ENCODE data around the gene NPHS1. TPM values are rescaled to one million over a fixed set of nuclear protein-coding genes. Genes with fewer than 3 reads are reported as not detected.

Gene NPHS1
- polyA plus RNA-seq, 3 donors, result not detected

DNA sequence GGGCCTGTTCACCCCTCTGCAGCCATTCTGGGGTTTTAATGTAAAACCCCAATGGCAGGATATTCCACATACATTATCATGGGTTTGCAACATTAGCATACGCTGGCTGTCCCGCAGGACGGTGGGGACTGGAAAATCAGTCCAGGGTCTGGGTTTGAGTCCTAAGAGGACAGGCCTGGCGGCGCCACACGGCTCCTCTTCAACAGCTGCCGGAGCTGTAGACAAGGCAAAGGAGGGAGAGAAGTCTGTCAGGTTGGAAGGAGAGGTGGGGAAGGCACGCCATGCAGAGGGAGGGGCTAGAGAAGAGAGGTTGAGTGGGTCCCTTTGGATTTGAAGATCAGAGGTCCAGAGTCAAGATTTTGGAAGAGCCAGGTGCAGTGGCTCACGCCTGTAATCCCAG lies 36.1 kb upstream of the NPHS1 start:
- Mint-ChIP-seq H3K4me3 (peak overlapping the region in 1 of 2 donors; percentile 25), H3K27ac (peak overlapping the region in 5 of 7 donors; percentile 12 to 85 (median 33)), H3K27me3 (ENCODE audit: low read depth in 3 of 3) (peaks cover 0 to 3% (median 2%) of the 10 kb centered on the region in 3 donors), H3K36me3 (peaks cover 56 to 70% of the 10 kb centered on the region in 2 donors), H3K4me1 (peaks cover 3% of the 10 kb centered on the region), H3K9me3 (no peaks in the 10 kb centered on the region)
- Histone ChIP-seq H3K36me3 (replicated peaks in 1 of 2; ENCODE audit: control insufficient read depth in 1 of 2, insufficient read depth in 2 of 2, low read length in 2 of 2) (peaks cover 53 to 68% of the 10 kb centered on the region in 2 donors), H3K4me2 (replicated peaks; ENCODE audit: extremely low read depth, low read length, poor library complexity, severe bottlenecking) (no peak overlapping the region), H3K9ac (ENCODE audit: insufficient read depth, low read length, poor library complexity, severe bottlenecking) (no peak overlapping the region), H3K4me3 (replicated peaks in 1 of 3; ENCODE audit: low read depth in 2 of 3, low read length in 3 of 3) (no peak overlapping the region), H3K27me3 (ENCODE audit: control insufficient read depth in 2 of 2, insufficient read depth in 2 of 2, low read length in 2 of 2) (no peaks in the 10 kb centered on the region), H4K20me1 (ENCODE audit: insufficient read depth, low read length) (peaks cover 71% of the 10 kb centered on the region), H3K27ac (ENCODE audit: low read depth in 1 of 2, low read length in 2 of 2) (no peak overlapping the region), H3K79me2 (ENCODE audit: insufficient read depth, low read length) (peaks cover 19% of the 10 kb centered on the region), H3K9me3 (replicated peaks in 1 of 2; ENCODE audit: control insufficient read depth in 1 of 2, insufficient read depth in 1 of 2, low read length in 2 of 2) (no peaks in the 10 kb centered on the region), H3K4me1 (ENCODE audit: control insufficient read depth in 1 of 2, insufficient read depth in 2 of 2, low read length in 2 of 2) (no peaks in the 10 kb centered on the region), H2AFZ (ENCODE audit: insufficient read depth, low read depth, low read length, poor library complexity, severe bottlenecking) (no peak overlapping the region)
- WGBS (ENCODE audit: insufficient coverage), result 96% methylated on average over 9 of the region's 9 CpGs
- intact Hi-C loops (cut with micrococcal nuclease), result no loop called here
- DNase-seq, result no peak
- TF ChIP-seq, protein P1, sequence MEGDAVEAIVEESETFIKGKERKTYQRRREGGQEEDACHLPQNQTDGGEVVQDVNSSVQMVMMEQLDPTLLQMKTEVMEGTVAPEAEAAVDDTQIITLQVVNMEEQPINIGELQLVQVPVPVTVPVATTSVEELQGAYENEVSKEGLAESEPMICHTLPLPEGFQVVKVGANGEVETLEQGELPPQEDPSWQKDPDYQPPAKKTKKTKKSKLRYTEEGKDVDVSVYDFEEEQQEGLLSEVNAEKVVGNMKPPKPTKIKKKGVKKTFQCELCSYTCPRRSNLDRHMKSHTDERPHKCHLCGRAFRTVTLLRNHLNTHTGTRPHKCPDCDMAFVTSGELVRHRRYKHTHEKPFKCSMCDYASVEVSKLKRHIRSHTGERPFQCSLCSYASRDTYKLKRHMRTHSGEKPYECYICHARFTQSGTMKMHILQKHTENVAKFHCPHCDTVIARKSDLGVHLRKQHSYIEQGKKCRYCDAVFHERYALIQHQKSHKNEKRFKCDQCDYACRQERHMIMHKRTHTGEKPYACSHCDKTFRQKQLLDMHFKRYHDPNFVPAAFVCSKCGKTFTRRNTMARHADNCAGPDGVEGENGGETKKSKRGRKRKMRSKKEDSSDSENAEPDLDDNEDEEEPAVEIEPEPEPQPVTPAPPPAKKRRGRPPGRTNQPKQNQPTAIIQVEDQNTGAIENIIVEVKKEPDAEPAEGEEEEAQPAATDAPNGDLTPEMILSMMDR (IDR thresholded peaks at IDR 0.05), result no peak

GRCh38 chr19:35887197-35887596 lies 34.9 kb upstream of the NPHS1 start:
- Mint-ChIP-seq H3K36me3 (peaks cover 45 to 59% of the 10 kb centered on the region in 2 donors), H3K4me1 (peaks cover 6% of the 10 kb centered on the region), H3K27ac (no peak overlapping the region), H3K27me3 (ENCODE audit: low read depth in 3 of 3) (peaks cover 0 to 3% (median 2%) of the 10 kb centered on the region in 3 donors), H3K9me3 (no peaks in the 10 kb centered on the region), H3K4me3 (no peak overlapping the region)
- WGBS (ENCODE audit: insufficient coverage), result 93% methylated on average over 3 of the region's 5 CpGs
- Histone ChIP-seq H3K4me3 (replicated peaks in 1 of 3; ENCODE audit: low read depth in 2 of 3, low read length in 3 of 3) (no peak overlapping the region), H3K36me3 (replicated peaks in 1 of 2; ENCODE audit: control insufficient read depth in 1 of 2, insufficient read depth in 2 of 2, low read length in 2 of 2) (peaks cover 42 to 56% of the 10 kb centered on the region in 2 donors), H3K4me2 (replicated peaks; ENCODE audit: extremely low read depth, low read length, poor library complexity, severe bottlenecking) (no peak overlapping the region), H4K20me1 (ENCODE audit: insufficient read depth, low read length) (peaks cover 60% of the 10 kb centered on the region), H2AFZ (ENCODE audit: insufficient read depth, low read depth, low read length, poor library complexity, severe bottlenecking) (no peak overlapping the region), H3K27ac (ENCODE audit: low read depth in 1 of 2, low read length in 2 of 2) (no peak overlapping the region), H3K27me3 (ENCODE audit: control insufficient read depth in 2 of 2, insufficient read depth in 2 of 2, low read length in 2 of 2) (no peaks in the 10 kb centered on the region), H3K9ac (ENCODE audit: insufficient read depth, low read length, poor library complexity, severe bottlenecking) (no peak overlapping the region), H3K4me1 (ENCODE audit: control insufficient read depth in 1 of 2, insufficient read depth in 2 of 2, low read length in 2 of 2) (no peaks in the 10 kb centered on the region), H3K79me2 (ENCODE audit: insufficient read depth, low read length) (peaks cover 9% of the 10 kb centered on the region), H3K9me3 (replicated peaks in 1 of 2; ENCODE audit: control insufficient read depth in 1 of 2, insufficient read depth in 1 of 2, low read length in 2 of 2) (no peaks in the 10 kb centered on the region)
- intact Hi-C loops (cut with micrococcal nuclease), result no loop called here
- DNase-seq, result no peak
- TF ChIP-seq, protein P1 (IDR thresholded peaks at IDR 0.05), result no peak
